Measurements from ENCODE around the gene SHB.

Gene SHB

DNA sequence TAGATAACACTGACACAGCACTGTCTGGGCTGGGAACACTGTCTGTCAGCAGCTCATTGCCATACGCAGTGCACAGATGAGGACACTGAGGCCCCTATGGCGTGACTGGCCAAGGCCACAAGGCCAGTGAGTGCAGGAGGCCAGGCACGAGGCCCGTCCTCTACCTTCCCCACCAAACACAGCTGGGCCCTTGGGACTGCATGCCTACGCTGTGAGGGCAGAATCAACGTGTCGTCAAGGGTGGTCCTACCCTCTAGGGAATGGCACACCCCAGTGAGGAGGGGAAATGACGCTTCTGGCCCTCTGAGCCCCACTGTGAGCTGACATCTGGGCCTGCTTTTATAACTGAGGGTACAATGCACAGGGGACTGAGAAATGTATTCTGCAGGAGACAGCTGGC, 123.0 kb downstream of the SHB start:
- peaks cover 24 to 77% (median 56%) of the 10 kb centered on the region in 10 experiments for H3K4me1 ChIP-seq
- peaks cover 0 to 4% (median 0%) of the 10 kb centered on the region in 11 experiments; a peak in 2 of 22 replicates for H3K27me3 ChIP-seq
- H3K4me2 ChIP-seq: peak overlapping the region; percentile 23 to 92 (median 80); a peak in 21 of 22 replicates
- peak overlapping the region in 2 of 11 experiments; percentile 21 to 40; a peak in 1 of 22 replicates for H3K27ac ChIP-seq
- H4K20me1 ChIP-seq: peaks cover 0 to 28% (median 0%) of the 10 kb centered on the region in 11 experiments; a peak in 9 of 22 replicates
- no peak overlapping the region for H3K4me3 ChIP-seq
- H3K9me3 ChIP-seq (replicated peaks in 1 of 11): no peaks in the 10 kb centered on the region
- no peak for TF ChIP-seq Cebpa-rat (IDR thresholded peaks at IDR 0.05)
- H3K36me3 ChIP-seq: peaks cover 0 to 24% (median 0%) of the 10 kb centered on the region in 11 experiments; a peak in 2 of 22 replicates
- peak overlapping the region in 2 of 11 experiments; percentile 27 to 29; a peak in 1 of 22 replicates for H3K9ac ChIP-seq

- no peak for TF ChIP-seq Cebpa-rat (IDR thresholded peaks at IDR 0.05)
- Histone ChIP-seq H3K27ac (no peak overlapping the region), H3K27me3 (peaks cover 0 to 4% (median 0%) of the 10 kb centered on the region in 11 experiments; a peak in 2 of 22 replicates), H3K4me1 (peaks cover 24 to 66% (median 47%) of the 10 kb centered on the region in 10 experiments), H4K20me1 (peaks cover 0 to 28% (median 0%) of the 10 kb centered on the region in 11 experiments; a peak in 9 of 22 replicates), H3K9me3 (replicated peaks in 1 of 11) (no peaks in the 10 kb centered on the region), H3K9ac (no peak overlapping the region), H3K4me2 (peak overlapping the region in 8 of 11 experiments; percentile 59 to 92 (median 82); a peak in 9 of 22 replicates), H3K36me3 (peaks cover 0 to 18% (median 0%) of the 10 kb centered on the region in 11 experiments; a peak in 1 of 22 replicates), H3K4me3 (no peak overlapping the region)
These were observed 124.2 kb downstream of the SHB start for GRCh38 chr9:37944671-37945481.

- no peak overlapping the region for H3K4me3 ChIP-seq
- H3K27me3 ChIP-seq: peaks cover 0 to 4% (median 0%) of the 10 kb centered on the region in 11 experiments; a peak in 2 of 22 replicates
- H3K4me2 ChIP-seq: 0 out of 22 replicates have a peak overlapping the region, but pooled peaks of 1 of the 11 experiments have one; percentile 92
- no peak for TF ChIP-seq Cebpa-rat (IDR thresholded peaks at IDR 0.05)
- peaks cover 24 to 59% (median 41%) of the 10 kb centered on the region in 10 experiments for H3K4me1 ChIP-seq
- H3K9ac ChIP-seq: no peak overlapping the region
- H3K36me3 ChIP-seq: peaks cover 0 to 18% (median 0%) of the 10 kb centered on the region in 11 experiments; a peak in 1 of 22 replicates
- H4K20me1 ChIP-seq: peaks cover 0 to 24% (median 0%) of the 10 kb centered on the region in 11 experiments; a peak in 9 of 22 replicates
- H3K9me3 ChIP-seq (replicated peaks in 1 of 11): no peaks in the 10 kb centered on the region
- H3K27ac ChIP-seq: no peak overlapping the region
These were observed 124.8 kb downstream of the SHB start for GRCh38 chr9:37944266-37944650.

DNA sequence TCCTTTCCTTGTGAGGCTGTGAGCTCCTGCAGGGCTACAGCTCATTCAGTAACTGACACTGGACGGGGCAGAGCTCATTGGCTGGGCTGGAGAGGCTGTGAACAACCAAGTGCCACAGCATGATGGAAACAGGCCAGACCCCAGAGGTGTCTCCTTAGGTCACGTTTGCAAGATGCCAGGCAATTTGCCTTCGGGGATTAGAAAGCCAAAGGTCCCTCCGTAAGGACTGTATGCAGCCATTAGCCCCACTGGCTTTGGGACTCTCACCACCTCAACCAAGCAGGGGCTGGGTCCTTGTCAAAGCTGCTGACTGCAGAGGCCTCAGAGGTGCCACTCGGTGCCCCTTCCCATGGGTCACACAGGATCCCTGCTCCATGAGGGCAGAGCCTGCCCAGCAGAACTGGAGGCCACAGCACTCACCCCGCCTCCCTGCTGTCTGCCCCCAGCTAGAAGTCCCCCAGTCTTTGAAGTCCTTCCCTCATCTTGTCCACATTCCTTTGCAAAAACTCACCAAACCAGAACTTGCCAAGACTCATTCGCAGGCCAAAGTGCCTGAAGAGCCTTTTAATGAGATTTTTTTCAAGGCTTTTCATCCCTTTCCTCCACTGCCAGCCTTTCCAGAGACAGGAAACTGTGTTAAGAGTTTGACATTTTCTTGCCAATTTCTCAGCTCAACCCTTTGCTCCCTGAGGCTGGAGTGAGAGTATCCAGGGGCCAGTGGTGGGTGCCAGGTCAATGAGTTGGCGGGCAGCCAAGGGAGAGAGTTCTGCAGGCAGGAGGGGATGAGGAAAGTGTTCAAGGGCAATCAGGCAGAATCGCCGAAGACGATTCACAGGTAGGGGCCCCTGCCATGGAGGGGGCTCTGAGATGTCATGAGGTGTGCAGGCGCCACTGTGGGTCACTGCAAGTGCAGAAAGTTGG, 125.4 kb downstream of the SHB start:
- no peak overlapping the region for H3K9ac ChIP-seq
- peaks cover 0 to 21% (median 0%) of the 10 kb centered on the region in 11 experiments; a peak in 9 of 22 replicates for H4K20me1 ChIP-seq
- peaks cover 22 to 53% (median 35%) of the 10 kb centered on the region in 10 experiments for H3K4me1 ChIP-seq
- no peak overlapping the region for H3K27ac ChIP-seq
- no peaks in the 10 kb centered on the region for H3K9me3 ChIP-seq (replicated peaks in 1 of 11)
- TF ChIP-seq Cebpa-rat (IDR thresholded peaks at IDR 0.05): no peak
- no peak overlapping the region for H3K4me2 ChIP-seq
- no peak overlapping the region for H3K4me3 ChIP-seq
- H3K27me3 ChIP-seq: peaks cover 0 to 2% (median 0%) of the 10 kb centered on the region in 11 experiments; a peak in 2 of 22 replicates
- H3K36me3 ChIP-seq: peaks cover 0 to 18% (median 0%) of the 10 kb centered on the region in 11 experiments; a peak in 1 of 22 replicates

DNA sequence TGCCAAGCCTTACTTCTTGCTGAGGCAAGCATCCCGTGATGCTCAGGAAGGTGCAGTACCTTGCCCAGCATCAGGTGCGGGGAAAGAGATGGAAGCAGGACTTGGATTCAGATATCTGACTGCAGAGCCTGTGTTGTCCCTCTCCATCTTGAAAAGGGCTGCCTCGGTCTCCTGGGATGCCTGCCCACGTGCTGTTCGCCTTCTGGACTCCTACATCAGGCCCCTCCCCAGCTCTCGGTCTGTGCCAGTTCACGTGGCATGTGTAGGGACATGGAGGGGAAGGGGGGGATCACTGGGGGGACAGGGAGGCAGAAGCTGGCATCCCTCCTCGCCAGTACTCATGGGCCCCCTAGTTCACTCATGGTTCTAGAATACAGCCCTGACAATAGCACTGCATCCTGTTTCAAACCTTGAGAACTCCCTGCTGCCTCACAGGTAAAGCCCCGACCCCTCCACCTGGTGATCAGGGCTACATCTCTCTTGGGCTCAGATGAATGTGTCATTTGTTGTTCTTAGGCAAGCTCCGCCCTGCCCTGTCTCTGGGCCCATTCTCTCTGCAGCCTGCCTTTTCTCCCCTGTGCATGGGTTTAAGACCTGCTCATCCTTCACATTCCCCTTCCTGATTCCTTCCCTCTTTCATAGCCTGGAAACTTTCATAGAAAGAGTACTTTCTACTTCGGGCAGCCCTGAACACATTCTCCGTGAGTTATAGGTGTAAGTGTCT, 126.2 kb downstream of the SHB start:
- no peak overlapping the region for H3K4me2 ChIP-seq
- peaks cover 0 to 20% (median 0%) of the 10 kb centered on the region in 11 experiments; a peak in 9 of 22 replicates for H4K20me1 ChIP-seq
- peaks cover 19 to 45% (median 30%) of the 10 kb centered on the region in 10 experiments for H3K4me1 ChIP-seq
- H3K27me3 ChIP-seq: no peaks in the 10 kb centered on the region
- H3K36me3 ChIP-seq: peaks cover 0 to 18% (median 0%) of the 10 kb centered on the region in 11 experiments; a peak in 1 of 22 replicates
- no peak for TF ChIP-seq Cebpa-rat (IDR thresholded peaks at IDR 0.05)
- no peaks in the 10 kb centered on the region for H3K9me3 ChIP-seq (replicated peaks in 1 of 11)
- no peak overlapping the region for H3K9ac ChIP-seq
- no peak overlapping the region for H3K4me3 ChIP-seq
- no peak overlapping the region for H3K27ac ChIP-seq

GRCh38 chr9:37941253-37941652, 127.8 kb downstream of the SHB start:
- Histone ChIP-seq H3K36me3 (peaks cover 0 to 16% (median 0%) of the 10 kb centered on the region in 11 experiments; a peak in 1 of 22 replicates), H3K9ac (no peak overlapping the region), H3K27me3 (no peaks in the 10 kb centered on the region), H4K20me1 (peaks cover 0 to 16% (median 0%) of the 10 kb centered on the region in 11 experiments; a peak in 9 of 22 replicates), H3K9me3 (replicated peaks in 1 of 11) (no peaks in the 10 kb centered on the region), H3K4me2 (no peak overlapping the region), H3K4me1 (peaks cover 9 to 29% (median 15%) of the 10 kb centered on the region in 10 experiments), H3K4me3 (no peak overlapping the region), H3K27ac (no peak overlapping the region)
- TF ChIP-seq Cebpa-rat (IDR thresholded peaks at IDR 0.05): no peak

DNA sequence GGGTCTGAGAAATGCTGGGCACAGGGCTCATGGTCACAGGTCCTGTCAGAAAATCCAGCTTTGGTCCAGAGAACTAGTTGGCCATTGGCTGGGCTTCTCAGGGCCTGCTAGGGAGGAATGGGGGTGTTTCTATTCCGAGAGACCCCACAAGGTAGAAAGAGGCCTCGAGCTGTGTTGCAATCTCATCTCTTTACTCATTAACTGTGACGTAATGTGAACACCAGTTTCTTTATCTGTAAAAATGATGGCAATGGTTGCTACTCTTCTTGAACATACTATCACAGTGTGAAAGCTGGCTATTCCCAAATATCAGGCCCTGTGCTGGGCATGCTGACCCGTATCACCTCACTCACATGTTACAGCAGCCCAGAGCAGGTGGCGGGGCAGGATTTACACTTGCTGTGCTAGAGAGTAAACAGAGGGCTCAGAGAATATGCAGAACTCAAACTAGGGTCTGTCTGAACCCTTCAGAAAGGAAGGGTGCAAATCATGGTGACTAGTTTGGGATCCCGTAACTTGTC, 129.4 kb downstream of the SHB start:
- H4K20me1 ChIP-seq: peaks cover 0 to 4% (median 0%) of the 10 kb centered on the region in 11 experiments; a peak in 6 of 22 replicates
- peak in 1 of 11 experiments; percentile 31; a peak in 2 of 22 replicates for TF ChIP-seq Cebpa-rat (IDR thresholded peaks at IDR 0.05)
- no peaks in the 10 kb centered on the region for H3K9me3 ChIP-seq (replicated peaks in 1 of 11)
- H3K27me3 ChIP-seq: no peaks in the 10 kb centered on the region
- H3K4me1 ChIP-seq: peaks cover 0 to 18% (median 7%) of the 10 kb centered on the region in 10 experiments; a peak in 11 of 20 replicates
- no peak overlapping the region for H3K9ac ChIP-seq
- no peak overlapping the region for H3K4me3 ChIP-seq
- H3K36me3 ChIP-seq: peaks cover 0 to under 1% (median 0%) of the 10 kb centered on the region in 11 experiments; a peak in 1 of 22 replicates
- H3K27ac ChIP-seq: no peak overlapping the region
- H3K4me2 ChIP-seq: no peak overlapping the region
